Suprapubic skin (tissue), 3 donors: ENCODE results near the gene DIAPH1.

Experiments used
- CTCF ChIP-seq, 2 donors: fragments of 200-600 bp in 1 of 2; fragments of 450-650 bp in 1 of 2; sonication (generic) in 1 of 2; IDR thresholded peaks; one replicate each; pipeline ENCODE4 v1.5.1; 2016 to 2019; ENCODE audit warnings: antibody characterized with exemption in 2 of 2, mild to moderate bottlenecking in 1 of 2, moderate library complexity in 1 of 2
- EP300 ChIP-seq: sonication (generic); formaldehyde crosslinking; IDR thresholded peaks from one replicate; pipeline ENCODE4 v1.6.1; 2017; ENCODE audit warnings: antibody characterized with exemption

GRCh38 chr5:141651728-141652105, 32.9 kb upstream of the DIAPH1 start:
- TF ChIP-seq CTCF (IDR thresholded peaks at IDR 0.05), result no peak
- TF ChIP-seq EP300, result no peak
